Subcutaneous abdominal adipose tissue (tissue), 5 donors: ENCODE results near the gene IZUMO4.

Experiments used
- H3K27ac ChIP-seq: one replicate; pipeline ENCODE4 v1.7.0; 2013; ENCODE audit warnings: low read depth, mild to moderate bottlenecking, inconsistent platforms, low read length, moderate library complexity
- H3K27me3 ChIP-seq, 5 donors: one replicate each; pipeline ENCODE4 v1.7.0; 2013; ENCODE audit warnings: low read length in 5 of 5, inconsistent platforms in 1 of 5; ENCODE audit not compliant: control insufficient read depth in 5 of 5, insufficient read depth in 4 of 5
- H3K36me3 ChIP-seq, 5 donors: one replicate each; pipeline ENCODE4 v1.7.0; 2013; ENCODE audit warnings: low read length in 5 of 5; ENCODE audit not compliant: control insufficient read depth in 5 of 5, insufficient read depth in 5 of 5
- H3K4me1 ChIP-seq, 5 donors: one replicate each; pipeline ENCODE4 v1.7.0; 2013; ENCODE audit warnings: low read length in 5 of 5, mild to moderate bottlenecking in 3 of 5, moderate library complexity in 1 of 5; ENCODE audit not compliant: control insufficient read depth in 5 of 5, insufficient read depth in 5 of 5
- H3K4me3 ChIP-seq, 5 donors: one replicate each; pipeline ENCODE4 v1.7.0; 2013; ENCODE audit warnings: low read length in 5 of 5, low read depth in 1 of 5
- H3K9ac ChIP-seq, 5 donors: one replicate each; pipeline ENCODE4 v1.7.0; 2013; ENCODE audit warnings: low read length in 5 of 5, mild to moderate bottlenecking in 4 of 5, moderate library complexity in 3 of 5
- H3K9me3 ChIP-seq, 5 donors: one replicate each; pipeline ENCODE4 v1.7.0; 2013; ENCODE audit warnings: low read length in 5 of 5; ENCODE audit not compliant: control insufficient read depth in 5 of 5
- donor health status: healthy.
- donor health status: healthy.
- donor health status: healthy.
- donor health status: healthy.
- donor health status: healthy.

IZUMO4 gene

GRCh38 chr19:2070436-2070827 is 26.3 kb upstream of the IZUMO4 start:
- Histone ChIP-seq H3K4me3 (no peak overlapping the region), H3K27me3 (no peaks in the 10 kb centered on the region), H3K27ac (peak overlapping the region; percentile 30), H3K9ac (no peak overlapping the region), H3K9me3 (no peaks in the 10 kb centered on the region), H3K4me1 (peaks cover 2 to 25% (median 17%) of the 10 kb centered on the region in 5 donors), H3K36me3 (peaks cover 0 to 34% (median 32%) of the 10 kb centered on the region in 5 donors)

GRCh38 chr19:2070986-2071673 is 25.6 kb upstream of the IZUMO4 start:
- Histone ChIP-seq H3K4me3 (no peak overlapping the region), H3K27ac (no peak overlapping the region), H3K9me3 (no peaks in the 10 kb centered on the region), H3K36me3 (peaks cover 0 to 41% (median 37%) of the 10 kb centered on the region in 5 donors), H3K27me3 (no peaks in the 10 kb centered on the region), H3K9ac (no peak overlapping the region), H3K4me1 (peaks cover 2 to 25% (median 17%) of the 10 kb centered on the region in 5 donors)

GRCh38 chr19:2072757-2073551 is 23.8 kb upstream of the IZUMO4 start:
- H3K9me3 ChIP-seq, result no peaks in the 10 kb centered on the region
- peaks cover 0 to 59% (median 55%) of the 10 kb centered on the region in 5 donors for H3K36me3 ChIP-seq
- H3K27ac ChIP-seq, result no peak overlapping the region
- H3K27me3 ChIP-seq, result no peaks in the 10 kb centered on the region
- peaks cover 2 to 25% (median 17%) of the 10 kb centered on the region in 5 donors for H3K4me1 ChIP-seq
- no peak overlapping the region for H3K4me3 ChIP-seq
- H3K9ac ChIP-seq, result no peak overlapping the region

- peaks cover 0 to 14% (median 0%) of the 10 kb centered on the region in 5 donors for H3K4me1 ChIP-seq
Measured at GRCh38 chr19:2076526-2076944, 20.2 kb upstream of the IZUMO4 start.

GRCh38 chr19:2077398-2077797 is 19.3 kb upstream of the IZUMO4 start:
- no peak overlapping the region for H3K9ac ChIP-seq
- no peaks in the 10 kb centered on the region for H3K27me3 ChIP-seq
- H3K36me3 ChIP-seq, result peaks cover 0 to 76% (median 67%) of the 10 kb centered on the region in 5 donors
- H3K9me3 ChIP-seq, result no peaks in the 10 kb centered on the region
- H3K4me1 ChIP-seq, result peaks cover 0 to 21% (median 7%) of the 10 kb centered on the region in 5 donors
- H3K27ac ChIP-seq, result no peak overlapping the region
- no peak overlapping the region for H3K4me3 ChIP-seq

More at GRCh38 chr19:2076526-2076944, 20.2 kb upstream of the IZUMO4 start:
- H3K9me3 ChIP-seq, result no peaks in the 10 kb centered on the region
- H3K27ac ChIP-seq, result no peak overlapping the region
- H3K36me3 ChIP-seq, result peaks cover 0 to 82% (median 74%) of the 10 kb centered on the region in 5 donors
- no peak overlapping the region for H3K4me3 ChIP-seq
- H3K27me3 ChIP-seq, result no peaks in the 10 kb centered on the region
- no peak overlapping the region for H3K9ac ChIP-seq

GRCh38 chr19:2077833-2078619 is 18.7 kb upstream of the IZUMO4 start:
- peaks cover 0 to 25% (median 10%) of the 10 kb centered on the region in 5 donors for H3K4me1 ChIP-seq
- H3K4me3 ChIP-seq, result no peak overlapping the region
- peaks cover 0 to 76% (median 64%) of the 10 kb centered on the region in 5 donors for H3K36me3 ChIP-seq

GRCh38 chr19:2079076-2079864 is 17.4 kb upstream of the IZUMO4 start:
- H3K27me3 ChIP-seq, result no peaks in the 10 kb centered on the region
- peaks cover 0 to 80% (median 65%) of the 10 kb centered on the region in 5 donors for H3K36me3 ChIP-seq
- H3K27ac ChIP-seq, result no peak overlapping the region
- H3K4me1 ChIP-seq, result peaks cover 0 to 28% (median 18%) of the 10 kb centered on the region in 5 donors
- H3K9ac ChIP-seq, result no peak overlapping the region
- H3K9me3 ChIP-seq, result no peaks in the 10 kb centered on the region
- H3K4me3 ChIP-seq, result no peak overlapping the region

More at GRCh38 chr19:2077833-2078619, 18.7 kb upstream of the IZUMO4 start:
- Histone ChIP-seq H3K9me3 (no peaks in the 10 kb centered on the region), H3K27me3 (no peaks in the 10 kb centered on the region), H3K9ac (no peak overlapping the region), H3K27ac (no peak overlapping the region)

- H3K27me3 ChIP-seq, result no peaks in the 10 kb centered on the region
- H3K4me3 ChIP-seq, result no peak overlapping the region
- no peaks in the 10 kb centered on the region for H3K9me3 ChIP-seq
- no peak overlapping the region for H3K27ac ChIP-seq
- peaks cover 0 to 28% (median 20%) of the 10 kb centered on the region in 5 donors for H3K4me1 ChIP-seq
- peaks cover 0 to 79% (median 64%) of the 10 kb centered on the region in 5 donors for H3K36me3 ChIP-seq
- no peak overlapping the region for H3K9ac ChIP-seq
Measured at GRCh38 chr19:2079865-2080301, 16.8 kb upstream of the IZUMO4 start.

- peaks cover 0 to 30% (median 26%) of the 10 kb centered on the region in 5 donors for H3K4me1 ChIP-seq
- no peak overlapping the region for H3K9ac ChIP-seq
- H3K4me3 ChIP-seq, result no peak overlapping the region
- no peaks in the 10 kb centered on the region for H3K9me3 ChIP-seq
- H3K27me3 ChIP-seq, result no peaks in the 10 kb centered on the region
- peaks cover 0 to 73% (median 59%) of the 10 kb centered on the region in 5 donors for H3K36me3 ChIP-seq
- H3K27ac ChIP-seq, result no peak overlapping the region
Measured at GRCh38 chr19:2080336-2080988, 16.3 kb upstream of the IZUMO4 start.
